CD14-positive monocyte (primary cell): ENCODE data around the gene IL23R. TPM values are rescaled to one million over a fixed set of nuclear protein-coding genes. Genes with fewer than 3 reads are reported as not detected.

Source experiments
- DNase-seq, 3 donors: peaks; one replicate each; pipeline ENCODE4 v3.0.0-alpha.2; 2011 to 2022
- H2AFZ ChIP-seq: 2 replicates; pipeline ENCODE4 v1.6.0; 2012; ENCODE audit warnings: mild to moderate bottlenecking, low read depth, low read length, inconsistent platforms; ENCODE audit not compliant: insufficient read depth, poor library complexity, severe bottlenecking
- H3K27ac ChIP-seq, 2 donors: 1 replicate in 1 of 2; 2 replicates in 1 of 2; pipeline ENCODE4 v1.5.1; 2012 to 2013; ENCODE audit warnings: low read length in 2 of 2, control low read depth in 1 of 2, inconsistent platforms in 1 of 2, low read depth in 1 of 2, mild to moderate bottlenecking in 1 of 2
- H3K27me3 ChIP-seq, 2 donors: one replicate each; pipeline versions ENCODE4 v1.6.0 to v1.6.1; 2011 to 2013; ENCODE audit warnings: low read length in 2 of 2; ENCODE audit not compliant: control insufficient read depth in 2 of 2, insufficient read depth in 2 of 2
- H3K36me3 ChIP-seq, 2 donors: replicated peaks in 1 of 2; 1 replicate in 1 of 2; 2 replicates in 1 of 2; pipeline versions ENCODE4 v1.5.1 to v1.6.1; 2012 to 2013; ENCODE audit warnings: low read length in 2 of 2, control low read depth in 1 of 2, inconsistent platforms in 1 of 2, mild to moderate bottlenecking in 1 of 2; ENCODE audit not compliant: insufficient read depth in 2 of 2, control insufficient read depth in 1 of 2
- H3K4me1 ChIP-seq, 2 donors: 1 replicate in 1 of 2; 2 replicates in 1 of 2; pipeline versions ENCODE4 v1.5.1 to v1.6.1; 2012 to 2013; ENCODE audit warnings: low read length in 2 of 2, control low read depth in 1 of 2, inconsistent platforms in 1 of 2, mild to moderate bottlenecking in 1 of 2, moderate library complexity in 1 of 2; ENCODE audit not compliant: insufficient read depth in 2 of 2, control insufficient read depth in 1 of 2
- H3K4me2 ChIP-seq: replicated peaks from 2 replicates; pipeline ENCODE3; 2012; ENCODE audit warnings: low read length, moderate library complexity, mild to moderate bottlenecking; ENCODE audit not compliant: poor library complexity, severe bottlenecking; ENCODE audit errors: extremely low read depth
- H3K4me3 ChIP-seq, 3 experiments: fragments of 200-600 bp in 1 of 3; sonication (generic) in 1 of 3; replicated peaks in 1 of 3; 1 replicate in 2 of 3; 2 replicates in 1 of 3; pipeline ENCODE4 v1.5.1; 2011 to 2013; ENCODE audit warnings: low read length in 3 of 3, mild to moderate bottlenecking in 3 of 3, control low read depth in 2 of 3, low read depth in 2 of 3, inconsistent platforms in 1 of 3, moderate library complexity in 1 of 3
- H3K79me2 ChIP-seq: 2 replicates; pipeline ENCODE4 v1.6.0; 2012; ENCODE audit warnings: mild to moderate bottlenecking, control low read depth, inconsistent platforms, low read length, moderate library complexity; ENCODE audit not compliant: insufficient read depth
- H3K9ac ChIP-seq: 2 replicates; pipeline ENCODE4 v1.6.0; 2017; ENCODE audit warnings: low read length, mild to moderate bottlenecking; ENCODE audit not compliant: insufficient read depth, poor library complexity, severe bottlenecking
- H3K9me3 ChIP-seq, 2 donors: replicated peaks in 1 of 2; 1 replicate in 1 of 2; 2 replicates in 1 of 2; pipeline versions ENCODE4 v1.5.1 to v1.6.1; 2012 to 2013; ENCODE audit warnings: low read length in 2 of 2, control low read depth in 1 of 2; ENCODE audit not compliant: control insufficient read depth in 1 of 2, insufficient read depth in 1 of 2
- H4K20me1 ChIP-seq: 2 replicates; pipeline ENCODE4 v1.6.0; 2012; ENCODE audit warnings: mild to moderate bottlenecking, low read length, control low read depth, moderate library complexity; ENCODE audit not compliant: insufficient read depth
- H3K27ac Mint-ChIP-seq, 7 donors: one replicate each; pipeline ENCODE4 v1.8.0; 2020; ENCODE audit warnings: mild to moderate bottlenecking in 7 of 7, mixed read lengths in 7 of 7, moderate library complexity in 6 of 7, inconsistent platforms in 2 of 7
- H3K27me3 Mint-ChIP-seq, 3 donors: one replicate each; pipeline ENCODE4 v1.8.0; 2021 to 2022; ENCODE audit warnings: low read depth in 3 of 3, mild to moderate bottlenecking in 3 of 3, mixed read lengths in 3 of 3, moderate library complexity in 3 of 3, inconsistent platforms in 1 of 3
- H3K36me3 Mint-ChIP-seq, 2 donors: one replicate each; pipeline ENCODE4 v1.8.0; 2020; ENCODE audit warnings: mixed read lengths in 2 of 2, inconsistent platforms in 1 of 2, mild to moderate bottlenecking in 1 of 2
- H3K4me1 Mint-ChIP-seq: one replicate; pipeline ENCODE4 v1.8.0; 2020; ENCODE audit warnings: mild to moderate bottlenecking, mixed read lengths
- H3K4me3 Mint-ChIP-seq, 2 donors: one replicate each; pipeline ENCODE4 v1.8.0; 2020; ENCODE audit warnings: mild to moderate bottlenecking in 2 of 2, mixed read lengths in 2 of 2, moderate library complexity in 1 of 2
- H3K9me3 Mint-ChIP-seq, 7 donors: one replicate each; pipeline ENCODE4 v1.8.0; 2020 to 2022; ENCODE audit warnings: mixed read lengths in 7 of 7, mild to moderate bottlenecking in 6 of 7, moderate library complexity in 6 of 7, inconsistent platforms in 2 of 7
- CTCF ChIP-seq: fragments of 200-600 bp; IDR thresholded peaks from one replicate; pipeline ENCODE4 v1.8.0; 2022; ENCODE audit warnings: antibody characterized with exemption, mild to moderate bottlenecking
- WGBS: methylation state at CpG from one replicate; pipeline ENCODE4 v1.1.5; 2013; ENCODE audit warnings: missing lambda C conversion rate; ENCODE audit not compliant: insufficient coverage; 5-methylcytosine and 5-hydroxymethylcytosine counted together
- intact Hi-C, 2 donors: fragments of 100-400 bp; cut with micrococcal nuclease; formaldehyde crosslinking; loops; one replicate each; pipeline versions ENCODE4 v1.15.0 to v1.15.1; 2023
- polyA plus RNA-seq, 3 donors: library from polyadenylated mRNA; depleted of rRNA in 1 of 3; unstranded in 2 of 3; stranded (reverse) in 1 of 3; fragments of 300-500 nt in 2 of 3; fragments of >200 nt in 1 of 3; fragmentation: Illumina TruSeq in 2 of 3; gene quantifications; 1 replicate in 2 of 3; 2 replicates in 1 of 3; pipeline ENCODE4 v1.2.3, GENCODE V29; 2012 to 2021

The IL23R gene
- polyA plus RNA-seq, 3 donors: not detected

DNA sequence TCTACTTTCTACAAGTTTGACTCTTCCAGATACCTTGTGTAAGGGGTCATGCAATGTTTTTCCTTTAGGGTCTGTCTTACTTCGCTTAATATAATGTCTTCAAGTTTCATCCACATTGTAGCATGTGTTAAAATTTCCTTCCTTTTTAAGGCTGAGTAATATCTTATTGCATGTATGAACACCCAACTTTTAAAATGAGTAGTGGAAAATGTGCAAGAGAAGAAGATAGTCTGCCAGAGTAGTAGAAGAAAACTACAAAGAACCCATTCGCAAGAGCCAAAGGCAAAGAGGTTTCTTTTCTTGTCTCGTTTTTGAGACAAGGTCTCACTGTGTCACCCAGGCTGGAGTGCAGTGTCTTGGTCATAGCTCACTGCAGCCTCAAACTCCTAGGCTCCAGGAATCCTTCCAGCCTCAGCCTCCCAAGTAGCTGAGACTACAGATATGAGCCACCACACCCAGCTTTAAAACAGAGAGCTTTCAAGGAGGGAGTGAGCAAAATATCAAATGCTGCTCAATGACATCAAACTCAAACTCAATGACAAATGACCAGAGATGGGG, 9.4 kb downstream of the IL23R start:
- no peak overlapping the region for H3K4me3 ChIP-seq
- no peaks in the 10 kb centered on the region for H3K27me3 ChIP-seq
- Mint-ChIP-seq H3K27me3 (peaks cover 2 to 8% (median 3%) of the 10 kb centered on the region in 3 donors), H3K9me3 (peaks cover 0 to 6% (median 3%) of the 10 kb centered on the region in 7 donors), H3K36me3 (no peaks in the 10 kb centered on the region), H3K27ac (no peak overlapping the region), H3K4me1 (no peaks in the 10 kb centered on the region), H3K4me3 (no peak overlapping the region)
- H3K36me3 ChIP-seq: no peaks in the 10 kb centered on the region
- DNase-seq: no peak
- TF ChIP-seq CTCF: no peak
- H3K4me1 ChIP-seq: no peaks in the 10 kb centered on the region
- H4K20me1 ChIP-seq: no peaks in the 10 kb centered on the region
- no peak overlapping the region for H3K9ac ChIP-seq
- no peaks in the 10 kb centered on the region for H3K79me2 ChIP-seq
- H2AFZ ChIP-seq: no peak overlapping the region
- intact Hi-C loops: no loop called here
- H3K9me3 ChIP-seq: no peaks in the 10 kb centered on the region
- no peak overlapping the region for H3K27ac ChIP-seq
- H3K4me2 ChIP-seq: no peak overlapping the region
- 83% methylated on average over 1 of the region's 3 CpGs for WGBS

DNA sequence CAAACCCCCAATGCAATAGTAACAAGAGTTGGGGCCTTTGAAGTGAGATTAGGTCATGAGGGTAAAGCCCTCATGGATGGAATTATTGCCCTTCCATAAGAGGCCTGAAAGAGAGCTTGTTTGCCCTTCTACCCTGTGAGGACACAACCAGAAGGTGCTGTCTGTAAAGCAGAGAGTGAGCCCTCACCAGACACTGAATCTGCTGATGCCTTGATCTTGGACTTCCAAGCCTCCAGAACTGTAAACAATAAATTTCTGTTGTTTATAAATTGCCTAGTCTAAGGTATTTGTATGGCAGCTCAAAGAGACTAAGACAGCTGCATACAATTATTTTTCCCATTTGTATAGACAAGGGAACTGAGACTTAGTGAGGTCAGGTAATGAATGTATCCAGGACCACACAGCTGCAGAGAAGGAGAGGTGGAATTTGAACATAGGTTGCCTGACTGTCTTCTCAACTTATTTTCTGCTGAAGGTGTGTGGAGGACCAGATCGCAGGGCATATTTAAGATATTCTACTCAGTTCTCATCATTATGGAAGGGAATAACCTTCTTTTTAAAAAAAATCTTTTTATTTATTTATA, 18.7 kb downstream of the IL23R start:
- Mint-ChIP-seq H3K27me3 (peaks cover under 1 to 8% (median 1%) of the 10 kb centered on the region in 3 donors), H3K4me3 (no peak overlapping the region), H3K9me3 (peaks cover 1 to 13% (median 6%) of the 10 kb centered on the region in 7 donors), H3K27ac (no peak overlapping the region), H3K4me1 (no peaks in the 10 kb centered on the region), H3K36me3 (no peaks in the 10 kb centered on the region)
- Histone ChIP-seq H3K4me1 (no peaks in the 10 kb centered on the region), H3K9ac (no peak overlapping the region), H2AFZ (no peak overlapping the region), H3K4me2 (no peak overlapping the region), H4K20me1 (no peaks in the 10 kb centered on the region), H3K9me3 (no peaks in the 10 kb centered on the region), H3K79me2 (no peaks in the 10 kb centered on the region), H3K36me3 (no peaks in the 10 kb centered on the region), H3K4me3 (no peak overlapping the region), H3K27me3 (no peaks in the 10 kb centered on the region), H3K27ac (no peak overlapping the region)
- no peak for DNase-seq
- TF ChIP-seq CTCF: no peak
- intact Hi-C loops: no loop called here
- WGBS: no CpG with 5 or more reads among the region's 1 CpG
